CD8-positive, alpha-beta memory T cell (primary cell): ENCODE measurements around the gene SYT17. TPM values are rescaled to one million over a fixed set of nuclear protein-coding genes. Genes with fewer than 3 reads are reported as not detected.
"Not testable (repeated sequence)": the region's sequence is repeated elsewhere in the genome, so short reads cannot be mapped to it uniquely, and the experiment has no call there.

Source experiments
- CTCF ChIA-PET: fragments of 350-600 bp; sonication (Branson Sonifier 250); formaldehyde crosslinking; loops from one replicate; lab custom pipeline; 2021; ENCODE audit warnings: antibody characterized with exemption; lab: Charles Lee
- POLR2A ChIA-PET: fragments of 350-600 bp; sonication (Branson Sonifier 250); formaldehyde crosslinking; loops from one replicate; lab custom pipeline; 2021; ENCODE audit warnings: antibody characterized with exemption; lab: Charles Lee
- DNase-seq, 5 donors: peaks; one replicate each; pipeline versions ENCODE4 v3.0.0 to v3.0.0-alpha.2; 2020 to 2022; ENCODE audit warnings: mixed read lengths in 1 of 5
- H3K27ac ChIP-seq: one replicate; pipeline ENCODE4 v1.7.0; 2013; ENCODE audit warnings: low read depth, mild to moderate bottlenecking, low read length, moderate library complexity
- H3K27me3 ChIP-seq: 2 replicates; pipeline ENCODE4 v1.7.0; 2013; ENCODE audit warnings: low read length, mild to moderate bottlenecking; ENCODE audit not compliant: insufficient read depth, poor library complexity, severe bottlenecking
- H3K36me3 ChIP-seq: 2 replicates; pipeline ENCODE4 v1.7.0; 2013; ENCODE audit warnings: mild to moderate bottlenecking, low read length, moderate library complexity; ENCODE audit not compliant: insufficient read depth
- H3K4me1 ChIP-seq: 2 replicates; pipeline ENCODE4 v1.7.0; 2013; ENCODE audit warnings: mild to moderate bottlenecking, low read length, moderate library complexity; ENCODE audit not compliant: insufficient read depth
- H3K4me3 ChIP-seq: 2 replicates; pipeline ENCODE4 v1.7.0; 2013; ENCODE audit warnings: mild to moderate bottlenecking, low read length
- H3K9me3 ChIP-seq: 2 replicates; pipeline ENCODE4 v1.7.0; 2013; ENCODE audit warnings: mild to moderate bottlenecking, low read length
- H3K27ac Mint-ChIP-seq, 8 donors: one replicate each; pipeline ENCODE4 v1.8.0; 2020 to 2021; ENCODE audit warnings: mixed read lengths in 8 of 8, mild to moderate bottlenecking in 6 of 8, inconsistent platforms in 3 of 8, moderate library complexity in 3 of 8
- H3K27me3 Mint-ChIP-seq, 2 donors: one replicate each; pipeline ENCODE4 v1.8.0; 2020 to 2021; ENCODE audit warnings: mixed read lengths in 2 of 2, mild to moderate bottlenecking in 1 of 2, moderate library complexity in 1 of 2
- H3K36me3 Mint-ChIP-seq, 3 donors: one replicate each; pipeline ENCODE4 v1.8.0; 2020 to 2021; ENCODE audit warnings: mixed read lengths in 3 of 3, inconsistent platforms in 1 of 3, mild to moderate bottlenecking in 1 of 3
- H3K4me1 Mint-ChIP-seq, 3 donors: one replicate each; pipeline ENCODE4 v1.8.0; 2020 to 2021; ENCODE audit warnings: mixed read lengths in 3 of 3, inconsistent platforms in 1 of 3, mild to moderate bottlenecking in 1 of 3
- H3K4me3 Mint-ChIP-seq, 7 donors: one replicate each; pipeline ENCODE4 v1.8.0; 2020 to 2021; ENCODE audit warnings: mixed read lengths in 7 of 7, mild to moderate bottlenecking in 6 of 7, moderate library complexity in 4 of 7, inconsistent platforms in 2 of 7
- H3K9me3 Mint-ChIP-seq, 5 donors: one replicate each; pipeline ENCODE4 v1.8.0; 2020 to 2022; ENCODE audit warnings: mixed read lengths in 5 of 5, mild to moderate bottlenecking in 3 of 5, moderate library complexity in 2 of 5, inconsistent platforms in 1 of 5
- polyA plus RNA-seq: library from polyadenylated mRNA; unstranded; fragments of 300-500 nt; fragmentation: Illumina TruSeq; gene quantifications from one replicate; pipeline ENCODE4 v1.2.3, GENCODE V29; 2021
- total RNA-seq, 2 experiments: library from RNA; stranded (reverse); gene quantifications; one replicate each; pipeline ENCODE4 v1.2.3, GENCODE V29; 2021

Gene SYT17
- total and polyA plus RNA-seq, 3 experiments from 2014 or later: not detected

DNA sequence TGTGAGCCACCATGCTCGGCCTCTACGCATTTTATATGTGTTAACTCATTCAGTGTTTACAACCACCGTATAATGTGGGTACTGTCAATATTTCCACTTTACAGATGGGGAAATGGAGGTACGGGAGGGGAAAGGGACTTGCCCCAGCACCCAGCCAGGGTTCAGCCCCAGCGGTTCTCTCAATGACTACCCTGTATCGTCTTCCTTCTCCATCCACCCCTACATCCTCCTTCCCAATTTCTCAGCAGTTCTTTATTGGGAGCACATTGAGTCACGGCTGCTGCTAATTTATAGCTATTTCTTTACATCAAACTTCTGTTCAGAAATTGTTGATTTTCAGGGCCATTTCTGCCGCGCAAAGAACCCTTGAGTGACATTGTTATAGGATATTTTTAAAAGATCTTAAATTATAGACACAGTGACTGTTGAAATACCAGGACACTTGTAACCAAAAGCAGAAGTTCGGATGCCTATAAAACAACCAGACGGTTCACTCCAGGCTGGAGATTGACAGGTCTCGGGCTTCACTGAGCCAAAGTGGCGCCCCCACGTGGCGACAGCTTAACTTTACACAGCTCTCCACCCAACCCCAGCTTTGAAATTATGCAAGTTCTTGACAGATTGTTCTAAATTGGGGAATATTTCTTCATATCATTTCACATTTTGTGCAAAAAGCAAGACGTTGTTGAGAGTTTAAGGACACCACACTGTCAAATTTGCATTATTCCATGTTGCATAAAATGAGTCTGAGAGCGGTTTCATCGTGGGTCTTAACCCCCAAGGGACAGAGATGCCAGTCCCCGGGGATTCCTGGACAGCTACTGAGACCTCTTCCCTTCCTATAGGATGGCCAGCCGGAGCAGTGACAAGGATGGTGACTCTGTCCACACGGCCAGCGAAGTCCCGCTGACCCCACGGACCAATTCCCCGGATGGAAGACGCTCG is 11.8 kb downstream of the SYT17 start:
- Mint-ChIP-seq H3K36me3 (no peaks in the 10 kb centered on the region), H3K9me3 (no peaks in the 10 kb centered on the region), H3K27ac (no peak overlapping the region), H3K27me3 (peaks cover 5 to 6% of the 10 kb centered on the region in 2 donors), H3K4me3 (no peak overlapping the region), H3K4me1 (no peaks in the 10 kb centered on the region)
- peak in 2 of 5 donors; percentile 3 to 9 for DNase-seq
- Histone ChIP-seq H3K36me3 (no peaks in the 10 kb centered on the region), H3K9me3 (no peaks in the 10 kb centered on the region), H3K27me3 (no peaks in the 10 kb centered on the region), H3K4me1 (no peaks in the 10 kb centered on the region), H3K27ac (no peak overlapping the region), H3K4me3 (no peak overlapping the region)
- POLR2A ChIA-PET: no interaction called here
- CTCF ChIA-PET: no interaction called here

DNA sequence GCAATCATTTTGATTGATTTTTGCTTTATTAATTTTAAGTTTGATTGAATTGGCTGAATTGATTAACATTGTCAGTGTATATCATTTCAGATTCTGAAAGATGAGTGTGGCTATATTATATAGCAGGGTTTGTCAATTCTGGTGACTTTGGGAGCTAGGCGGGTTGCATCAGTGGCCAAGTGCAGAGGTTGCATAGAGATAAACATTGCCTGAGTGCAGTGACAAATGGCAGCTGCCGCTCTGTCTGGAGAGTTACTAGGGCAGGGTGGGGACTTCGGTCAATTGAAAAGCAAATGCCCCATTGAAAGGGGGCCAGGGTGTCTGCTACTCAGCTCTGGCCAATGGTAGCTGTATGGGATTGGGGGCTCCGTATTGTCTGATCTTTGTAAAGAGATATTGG is 12.7 kb downstream of the SYT17 start:
- H3K27ac Mint-ChIP-seq: no peak overlapping the region
- no peaks in the 10 kb centered on the region for H3K9me3 ChIP-seq
- peaks cover 4 to 6% of the 10 kb centered on the region in 2 donors for H3K27me3 Mint-ChIP-seq
- no peak overlapping the region for H3K4me3 Mint-ChIP-seq
- H3K9me3 Mint-ChIP-seq: no peaks in the 10 kb centered on the region
- no peaks in the 10 kb centered on the region for H3K4me1 ChIP-seq
- ChIA-PET POLR2A (no interaction called here), CTCF (no interaction called here)
- no peaks in the 10 kb centered on the region for H3K36me3 Mint-ChIP-seq
- DNase-seq: no peak
- H3K4me3 ChIP-seq: no peak overlapping the region
- H3K4me1 Mint-ChIP-seq: no peaks in the 10 kb centered on the region
- no peaks in the 10 kb centered on the region for H3K36me3 ChIP-seq
- no peaks in the 10 kb centered on the region for H3K27me3 ChIP-seq
- H3K27ac ChIP-seq: no peak overlapping the region

DNA sequence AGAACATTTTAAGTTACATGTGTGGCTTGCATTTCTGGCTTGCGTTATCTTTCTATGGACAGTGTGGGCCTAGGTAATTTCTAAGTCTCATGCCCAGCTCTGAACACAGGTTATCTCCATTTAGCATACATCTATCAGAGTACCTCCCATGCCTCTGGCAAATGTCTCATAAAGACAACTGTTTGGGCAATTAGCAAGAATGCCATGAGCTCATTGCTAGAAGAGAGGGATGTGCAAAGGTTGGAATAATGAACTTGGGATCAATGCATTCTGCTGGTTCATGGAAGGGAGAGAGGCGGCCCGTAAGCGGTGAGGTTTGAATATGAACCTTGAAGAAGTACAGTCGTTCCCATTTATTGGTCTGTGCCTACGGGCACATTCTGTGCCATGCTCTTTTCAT is 14.4 kb downstream of the SYT17 start:
- peaks cover 4 to 6% of the 10 kb centered on the region in 2 donors for H3K27me3 Mint-ChIP-seq
- CTCF ChIA-PET: no interaction called here

DNA sequence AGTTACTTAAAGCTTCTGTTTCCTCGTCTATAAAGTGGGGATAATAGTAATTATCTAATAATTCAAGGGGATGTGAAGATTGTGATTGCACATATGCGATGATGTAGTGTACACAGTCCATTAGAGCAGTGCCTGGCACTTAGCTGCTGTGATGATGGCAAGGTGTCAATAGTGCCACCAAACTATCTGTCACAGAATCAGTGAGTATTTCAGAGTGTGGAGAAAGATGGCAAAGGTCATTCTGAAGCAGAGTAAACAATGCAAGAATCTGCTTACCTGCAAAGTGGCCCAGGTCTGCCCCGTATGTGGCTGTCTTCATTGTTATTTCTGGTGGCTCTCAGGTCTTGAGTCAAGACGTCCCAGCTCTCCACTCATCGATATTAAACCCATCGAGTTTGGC is 15.1 kb downstream of the SYT17 start:
- Histone ChIP-seq H3K4me1 (no peaks in the 10 kb centered on the region), H3K27ac (no peak overlapping the region), H3K27me3 (no peaks in the 10 kb centered on the region), H3K4me3 (no peak overlapping the region), H3K9me3 (no peaks in the 10 kb centered on the region), H3K36me3 (no peaks in the 10 kb centered on the region)
- peaks cover 0 to under 1% (median 0%) of the 10 kb centered on the region in 5 donors for H3K9me3 Mint-ChIP-seq
- CTCF ChIA-PET: no interaction called here
- H3K4me1 Mint-ChIP-seq: no peaks in the 10 kb centered on the region
- peaks cover 4 to 6% of the 10 kb centered on the region in 2 donors for H3K27me3 Mint-ChIP-seq
- no peak overlapping the region for H3K27ac Mint-ChIP-seq
- no peaks in the 10 kb centered on the region for H3K36me3 Mint-ChIP-seq
- no peak for DNase-seq
- no peak overlapping the region for H3K4me3 Mint-ChIP-seq
- POLR2A ChIA-PET: no interaction called here

More for the DNA sequence above, 14.4 kb downstream of the SYT17 start:
- Histone ChIP-seq H3K4me3 (no peak overlapping the region), H3K9me3 (no peaks in the 10 kb centered on the region), H3K27ac (no peak overlapping the region), H3K27me3 (no peaks in the 10 kb centered on the region), H3K4me1 (no peaks in the 10 kb centered on the region), H3K36me3 (no peaks in the 10 kb centered on the region)
- no peaks in the 10 kb centered on the region for H3K4me1 Mint-ChIP-seq
- POLR2A ChIA-PET: no interaction called here
- H3K4me3 Mint-ChIP-seq: no peak overlapping the region
- no peaks in the 10 kb centered on the region for H3K9me3 Mint-ChIP-seq
- H3K36me3 Mint-ChIP-seq: no peaks in the 10 kb centered on the region
- DNase-seq: no peak
- H3K27ac Mint-ChIP-seq: no peak overlapping the region

DNA sequence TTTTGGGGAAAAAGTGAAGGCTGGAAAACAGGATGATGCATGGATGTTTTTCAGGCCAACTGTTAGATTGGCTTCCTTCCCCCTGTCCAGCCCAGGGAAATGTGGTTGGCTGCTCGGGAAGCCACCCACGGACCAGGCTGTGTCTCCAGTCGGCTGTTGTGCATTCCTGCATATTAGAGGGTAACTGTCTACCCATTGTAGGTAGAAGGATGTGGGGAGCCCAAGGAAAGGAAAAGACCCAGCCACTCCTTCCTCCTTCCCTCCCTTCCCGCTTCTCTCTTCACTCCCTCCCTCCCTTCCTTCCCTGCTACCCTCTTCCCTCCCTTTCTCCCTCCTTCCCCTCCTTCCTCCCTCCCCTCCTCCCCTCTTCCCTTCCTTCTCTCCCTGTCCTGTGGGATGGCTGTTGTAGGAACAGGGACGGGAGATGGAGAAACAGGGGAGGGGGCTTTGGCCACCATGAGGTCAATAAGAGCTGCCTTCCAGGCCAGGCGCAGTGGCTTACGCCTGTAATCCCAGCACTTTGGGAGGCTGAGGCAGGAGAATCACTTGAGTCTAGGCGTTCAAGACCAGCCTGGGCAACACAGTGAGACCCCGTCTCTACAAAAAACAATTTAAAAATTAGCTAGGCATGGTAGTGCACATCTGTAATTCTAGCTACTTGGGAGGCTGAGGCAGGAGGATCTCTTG is 16.9 kb downstream of the SYT17 start:
- peaks cover 0 to 4% (median 0%) of the 10 kb centered on the region in 5 donors for H3K9me3 Mint-ChIP-seq
- H3K27me3 Mint-ChIP-seq: peaks cover 3 to 6% of the 10 kb centered on the region in 2 donors
- POLR2A ChIA-PET: no interaction called here
- no peaks in the 10 kb centered on the region for H3K4me1 Mint-ChIP-seq
- H3K36me3 Mint-ChIP-seq: no peaks in the 10 kb centered on the region
- Histone ChIP-seq H3K36me3 (no peaks in the 10 kb centered on the region), H3K9me3 (no peaks in the 10 kb centered on the region), H3K4me1 (no peaks in the 10 kb centered on the region), H3K4me3 (no peak overlapping the region), H3K27ac (no peak overlapping the region), H3K27me3 (no peaks in the 10 kb centered on the region)
- no peak overlapping the region for H3K4me3 Mint-ChIP-seq
- DNase-seq: no peak
- CTCF ChIA-PET: no interaction called here
- H3K27ac Mint-ChIP-seq: no peak overlapping the region

DNA sequence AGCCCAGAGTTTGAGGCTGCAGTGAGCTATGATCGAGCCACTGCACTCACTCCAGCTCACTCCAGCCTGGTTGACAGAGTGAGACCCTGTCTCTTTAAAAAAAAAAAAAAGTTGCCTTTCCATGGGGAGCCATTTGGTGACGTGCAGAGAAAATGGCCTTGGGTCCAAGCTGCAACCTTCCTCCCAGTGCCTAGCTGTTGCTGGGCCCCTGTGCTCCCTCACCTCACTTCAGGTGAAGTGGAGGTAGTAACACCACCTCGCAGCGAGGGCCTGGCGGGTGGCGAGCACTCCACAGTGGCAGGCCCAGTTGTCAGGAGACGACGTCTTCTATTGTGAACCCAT is 17.4 kb downstream of the SYT17 start:
- Histone ChIP-seq H3K27ac (no peak overlapping the region), H3K9me3 (no peaks in the 10 kb centered on the region), H3K36me3 (no peaks in the 10 kb centered on the region), H3K4me3 (no peak overlapping the region), H3K27me3 (no peaks in the 10 kb centered on the region), H3K4me1 (no peaks in the 10 kb centered on the region)
- DNase-seq: no peak
- ChIA-PET POLR2A (no interaction called here), CTCF (no interaction called here)
- Mint-ChIP-seq H3K4me3 (peak overlapping the region in 1 of 7 donors; percentile 46), H3K27me3 (peaks cover 0 to 3% of the 10 kb centered on the region in 2 donors), H3K27ac (no peak overlapping the region), H3K9me3 (peaks cover 0 to 4% (median 0%) of the 10 kb centered on the region in 5 donors), H3K4me1 (no peaks in the 10 kb centered on the region), H3K36me3 (no peaks in the 10 kb centered on the region)

DNA sequence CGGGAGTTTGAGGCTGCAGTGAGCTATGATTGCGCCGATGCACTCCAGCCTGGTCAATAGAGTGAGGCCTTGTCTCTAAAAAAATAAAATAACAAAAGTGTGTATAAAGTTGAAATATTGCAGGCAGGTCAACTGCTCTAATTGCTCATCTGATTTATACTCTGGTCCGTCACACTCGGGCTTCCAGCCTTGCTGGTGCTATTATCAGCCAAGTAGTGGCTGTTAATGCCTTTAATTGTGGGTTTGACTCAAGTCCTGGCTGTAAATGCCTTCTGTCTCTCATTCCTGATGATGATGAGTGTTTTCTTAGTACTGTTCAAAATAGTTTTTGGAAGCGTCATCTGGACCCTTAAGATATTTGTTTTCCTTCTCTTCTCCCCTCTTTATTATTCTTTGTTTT is 18.4 kb downstream of the SYT17 start:
- Histone ChIP-seq H3K9me3 (no peaks in the 10 kb centered on the region), H3K4me3 (no peak overlapping the region), H3K27me3 (no peaks in the 10 kb centered on the region), H3K36me3 (no peaks in the 10 kb centered on the region), H3K4me1 (no peaks in the 10 kb centered on the region), H3K27ac (no peak overlapping the region)
- Mint-ChIP-seq H3K27ac (no peak overlapping the region), H3K4me3 (no peak overlapping the region), H3K27me3 (peaks cover 2 to 4% of the 10 kb centered on the region in 2 donors), H3K36me3 (no peaks in the 10 kb centered on the region), H3K4me1 (no peaks in the 10 kb centered on the region), H3K9me3 (peaks cover 0 to 4% (median 2%) of the 10 kb centered on the region in 5 donors)
- ChIA-PET CTCF (no interaction called here), POLR2A (no interaction called here)
- no peak for DNase-seq

DNA sequence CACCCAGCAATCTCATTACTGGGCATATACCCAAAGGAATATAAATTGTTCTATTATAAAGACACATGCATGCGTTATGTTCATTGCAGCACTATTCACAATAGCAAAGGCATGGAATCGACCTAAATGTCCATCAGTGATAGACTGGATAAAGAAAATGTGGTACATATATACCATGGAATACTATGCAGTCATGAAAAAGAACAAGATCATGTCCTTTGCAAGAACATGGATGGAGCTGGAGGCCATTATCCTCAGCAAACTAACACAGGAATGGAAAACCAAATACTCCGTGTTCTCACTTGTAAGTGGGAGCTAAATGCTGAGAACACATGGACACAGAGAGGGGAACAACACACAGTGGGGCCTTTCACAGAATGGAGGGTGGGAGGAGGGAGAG is 19.9 kb downstream of the SYT17 start:
- DNase-seq, H3K36me3 ChIP-seq, H3K27me3 ChIP-seq, H3K27me3 Mint-ChIP-seq, H3K27ac ChIP-seq, POLR2A ChIA-PET, H3K9me3 Mint-ChIP-seq, H3K4me3 ChIP-seq, H3K27ac Mint-ChIP-seq, H3K4me1 ChIP-seq, H3K4me3 Mint-ChIP-seq, H3K4me1 Mint-ChIP-seq, CTCF ChIA-PET, H3K9me3 ChIP-seq, H3K36me3 Mint-ChIP-seq: not testable (repeated sequence)
